K562 (cell line): Measurements from ENCODE around the gene FRA10AC1. TPM values are rescaled to one million over a fixed set of nuclear protein-coding genes. Genes with fewer than 3 reads are reported as not detected.

Source experiments
- GATAD2A ChIP-seq: fragments of 450-650 bp; IDR thresholded peaks from 2 replicates; pipeline ENCODE4 v1.6.1; 2017
- KDM1A ChIP-seq, 2 experiments: fragments of 450-650 bp; IDR thresholded peaks; 2 replicates each; pipeline ENCODE4 v1.6.1; 2016; ENCODE audit warnings: mild to moderate bottlenecking in 2 of 2
- MAFG ChIP-seq: fragments of 450-650 bp; conservative IDR thresholded peaks from 2 replicates; pipeline ENCODE4 v1.6.1; 2016; ENCODE audit warnings: missing genetic modification characterization, missing compliant biosample characterization
- MCM7 ChIP-seq, 2 experiments: fragments of 450-650 bp; IDR thresholded peaks; 2 replicates each; pipeline ENCODE4 v1.6.1; 2016 to 2018
- MYNN ChIP-seq, 2 experiments: sonication (generic); formaldehyde crosslinking in 1 of 2; IDR thresholded peaks; 2 replicates each; pipeline versions ENCODE4 v1.5.0 to v1.6.1; 2016 to 2020; ENCODE audit warnings: antibody characterized with exemption in 1 of 2, missing genetic modification reagents in 1 of 2
- SRF ChIP-seq, 2 experiments: fragments of 250-450, 450-650 bp in 1 of 2; sonication (Bioruptor Pico) in 1 of 2; sonication (generic) in 1 of 2; formaldehyde crosslinking; IDR thresholded peaks; 2 replicates each; pipeline versions ENCODE4 v1.5.0 to v1.5.1; 2020 to 2022; ENCODE audit warnings: mild to moderate bottlenecking in 1 of 2, missing genetic modification reagents in 1 of 2
- ZBTB11 ChIP-seq, 3 experiments: fragments of 200-800 bp in 1 of 3; fragments of 250-450 bp in 1 of 3; fragments of 450-650 bp in 1 of 3; sonication (Bioruptor Pico) in 1 of 3; sonication (Bioruptor generic) in 1 of 3; formaldehyde crosslinking in 1 of 3; IDR thresholded peaks; 2 replicates each; pipeline versions ENCODE4 v1.6.1 to v1.8.0; 2016 to 2022; ENCODE audit warnings: mild to moderate bottlenecking in 2 of 3, missing genetic modification characterization in 2 of 3, missing compliant biosample characterization in 1 of 3, moderate library complexity in 1 of 3
- polyA plus RNA-seq, 8 experiments: library from polyadenylated mRNA; depleted of rRNA in 4 of 8; stranded (reverse) in 5 of 8; unstranded in 3 of 8; fragments of >200 nt; fragmentation: Nextera tagmentation in 2 of 8; fragmentation: Illumina TruSeq in 1 of 8; extraction: Ambion mirVana in 2 of 8; extraction: Trizol in 1 of 8; gene quantifications; 2 replicates each; pipeline versions ENCODE4 v1.2.1 to v1.2.3, GENCODE V29; 2011 to 2014; ENCODE audit warnings: inconsistent platforms in 1 of 8, missing spikeins in 1 of 8
- total RNA-seq, 7 experiments: library from RNA; depleted of rRNA in 6 of 7; stranded (reverse); fragments of >200 nt in 6 of 7; fragmentation: Illumina TruSeq in 2 of 7; extraction: Trizol in 2 of 7; gene quantifications; 2 replicates each; pipeline versions ENCODE4 v1.2.1 to v1.2.3, GENCODE V29; 2011 to 2021; ENCODE audit warnings: low replicate concordance in 1 of 7

Gene FRA10AC1
- total and polyA plus RNA-seq, 9 of the 15 experiments (the other 6 are each of a cell fraction or from before 2014, with no cell fraction given) = 4.4 to 11.8 (median 8.0) TPM

GRCh38 chr10:93718937-93719725 lies 16.7 kb upstream of the FRA10AC1 start (continued):
- TF ChIP-seq SRF (CRISPR knock-in tag; IDR thresholded peaks at IDR 0.05) (no peak), MAFG (tag) (no peak), MYNN (IDR thresholded peaks at IDR 0.05) (no peak), MYNN (CRISPR knock-in tag; IDR thresholded peaks at IDR 0.05) (no peak), GATAD2A (no peak), KDM1A (IDR thresholded peaks at IDR 0.05) (no peak), MCM7 (IDR thresholded peaks at IDR 0.05) (no peak), ZBTB11 (CRISPR knock-in tag; IDR thresholded peaks at IDR 0.05) (no peak)
- TF ChIP-seq, all 486 proteins: peak for 1
